Esophagus muscularis mucosa (tissue), 4 donors: ENCODE results near the gene DNAAF5. TPM values are rescaled to one million over a fixed set of nuclear protein-coding genes. Genes with fewer than 3 reads are reported as not detected.

Experiments
- DNase-seq: peaks from one replicate; pipeline ENCODE4 v3.0.0-alpha.2; 2017; ENCODE audit errors: extremely low spot score
- H3K27ac ChIP-seq, 4 donors: fragments of 200-600 bp; sonication (generic); replicated peaks in 1 of 4; 1 replicate in 3 of 4; 2 replicates in 1 of 4; pipeline ENCODE4 v1.5.1; 2016 to 2019; ENCODE audit warnings: mild to moderate bottlenecking in 1 of 4
- H3K27me3 ChIP-seq, 4 donors: fragments of 200-600 bp; sonication (generic); one replicate each; pipeline versions ENCODE4 v1.5.1 to v1.6.0; 2016 to 2019
- H3K36me3 ChIP-seq, 4 donors: fragments of 200-600 bp; sonication (generic); one replicate each; pipeline ENCODE4 v1.5.1; 2016 to 2019
- H3K4me1 ChIP-seq, 4 donors: fragments of 200-600 bp; sonication (generic); one replicate each; pipeline ENCODE4 v1.5.1; 2016 to 2019
- H3K4me3 ChIP-seq, 4 donors: fragments of 200-600 bp; sonication (generic); 1 replicate in 2 of 4; 2 replicates in 2 of 4; pipeline ENCODE4 v1.5.1; 2016 to 2019; ENCODE audit warnings: mild to moderate bottlenecking in 4 of 4, moderate library complexity in 1 of 4
- H3K9me3 ChIP-seq, 4 donors: fragments of 200-600 bp; sonication (generic); 1 replicate in 3 of 4; 2 replicates in 1 of 4; pipeline ENCODE4 v1.5.1; 2016 to 2019
- EP300 ChIP-seq: sonication (generic); formaldehyde crosslinking; IDR thresholded peaks from one replicate; pipeline ENCODE4 v1.6.1; 2017; ENCODE audit warnings: antibody characterized with exemption
- POLR2A ChIP-seq: fragments of 450-650 bp; IDR thresholded peaks from one replicate; pipeline ENCODE4 v1.6.1; 2017; ENCODE audit warnings: antibody characterized with exemption, moderate library complexity, mild to moderate bottlenecking, low read depth
- POLR2AphosphoS5 ChIP-seq, 2 donors: sonication (generic); formaldehyde crosslinking; IDR thresholded peaks; one replicate each; pipeline ENCODE4 v1.6.1; 2017; ENCODE audit warnings: antibody characterized with exemption in 2 of 2
- WGBS: methylation state at CpG from one replicate; pipeline ENCODE4 v1.1.5; 2018; 5-methylcytosine and 5-hydroxymethylcytosine counted together
- intact Hi-C: fragments of 100-400 bp; cut with DNase I; formaldehyde crosslinking; loops from one replicate; pipeline ENCODE4 v1.15.1; 2023
- total RNA-seq, 4 donors: library from RNA; depleted of rRNA; stranded (reverse); fragments of >200 nt; gene quantifications; one replicate each; pipeline versions ENCODE4 v1.1.0 to v1.2.1, GENCODE V29; 2016
- TF ChIP-seq, protein P1 (sequence below), 3 experiments: fragments of 200-600 bp in 2 of 3; fragments of 450-650 bp in 1 of 3; sonication (generic) in 2 of 3; IDR thresholded peaks; one replicate each; pipeline ENCODE4 v1.5.1; 2017 to 2019; ENCODE audit warnings: antibody characterized with exemption in 3 of 3, mild to moderate bottlenecking in 2 of 3, moderate library complexity in 1 of 3

The DNAAF5 gene
- total RNA-seq, 4 donors from 2014 or later = 21.2 to 32.7 (median 29.4) TPM

DNA sequence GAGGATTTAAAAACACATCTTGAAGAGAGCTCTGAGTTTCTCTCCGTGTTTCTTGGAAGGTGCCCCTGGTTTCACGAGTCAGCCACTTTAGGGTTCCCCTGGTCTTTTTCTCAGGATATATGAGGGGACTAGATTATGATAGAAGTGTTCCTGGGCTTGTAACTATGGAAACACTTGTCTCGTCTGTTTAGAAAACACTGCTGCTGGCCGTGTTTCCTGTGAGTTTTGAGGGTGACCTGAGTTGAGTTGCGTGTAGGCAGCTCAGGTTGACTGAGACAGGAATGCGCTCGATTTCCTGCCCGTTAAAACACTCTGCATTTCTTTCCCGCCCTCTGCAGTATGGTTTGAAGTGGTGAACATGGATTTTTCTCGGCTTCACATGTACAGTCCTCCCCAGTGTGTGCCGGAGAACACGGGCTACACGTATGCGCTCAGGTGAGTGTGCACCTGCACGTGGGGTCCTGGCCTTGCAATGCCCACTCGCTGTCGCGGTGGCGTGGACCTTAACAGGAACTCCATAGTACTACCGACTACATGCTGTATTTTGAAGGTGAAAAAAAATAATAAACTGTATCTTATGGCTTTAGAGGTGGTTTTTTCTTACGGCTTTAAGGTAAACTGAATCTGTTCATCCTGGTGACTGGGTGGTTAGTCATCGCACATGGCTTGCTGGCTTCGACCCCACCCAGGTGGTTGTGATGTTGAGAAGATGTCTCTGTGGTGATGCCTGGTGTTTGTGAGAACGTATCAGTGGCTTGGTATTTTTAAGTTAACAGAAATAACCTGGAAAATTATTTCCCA lies 105.9 kb downstream of the DNAAF5 start, which contains the start of gene SUN1:
Gene SUN1, plus strand, starts transcription at position 310 of the 801 bp plus-strand sequence. Its CDS starts 49 bp downstream, at position 359.
- Histone ChIP-seq H3K27ac (peak within 1 kb of the TSS; percentile 90 to 95 (median 92)), H3K4me1 (peaks cover 93 to 97% (median 94%) of the 10 kb centered on the region in 4 donors), H3K9me3 (no peaks in the 10 kb centered on the region), H3K36me3 (peaks cover 0 to 4% (median 1%) of the 10 kb centered on the region in 4 donors), H3K4me3 (peak within 1 kb of the TSS; percentile 19 to 51 (median 33)), H3K27me3 (no peaks in the 10 kb centered on the region)
- no peak for DNase-seq
- intact Hi-C loops = loop anchor here (10.0 kb wide), 1 partner anchor 48 kb away; no protein-coding TSS in a partner anchor
- WGBS = 25% methylated on average over 24 of the region's 24 CpGs
- TF ChIP-seq EP300 (no peak), POLR2AphosphoS5 (IDR thresholded peaks at IDR 0.05) (peak in 1 of 2 donors; percentile 30), POLR2A (no peak)
- TF ChIP-seq, protein P1, sequence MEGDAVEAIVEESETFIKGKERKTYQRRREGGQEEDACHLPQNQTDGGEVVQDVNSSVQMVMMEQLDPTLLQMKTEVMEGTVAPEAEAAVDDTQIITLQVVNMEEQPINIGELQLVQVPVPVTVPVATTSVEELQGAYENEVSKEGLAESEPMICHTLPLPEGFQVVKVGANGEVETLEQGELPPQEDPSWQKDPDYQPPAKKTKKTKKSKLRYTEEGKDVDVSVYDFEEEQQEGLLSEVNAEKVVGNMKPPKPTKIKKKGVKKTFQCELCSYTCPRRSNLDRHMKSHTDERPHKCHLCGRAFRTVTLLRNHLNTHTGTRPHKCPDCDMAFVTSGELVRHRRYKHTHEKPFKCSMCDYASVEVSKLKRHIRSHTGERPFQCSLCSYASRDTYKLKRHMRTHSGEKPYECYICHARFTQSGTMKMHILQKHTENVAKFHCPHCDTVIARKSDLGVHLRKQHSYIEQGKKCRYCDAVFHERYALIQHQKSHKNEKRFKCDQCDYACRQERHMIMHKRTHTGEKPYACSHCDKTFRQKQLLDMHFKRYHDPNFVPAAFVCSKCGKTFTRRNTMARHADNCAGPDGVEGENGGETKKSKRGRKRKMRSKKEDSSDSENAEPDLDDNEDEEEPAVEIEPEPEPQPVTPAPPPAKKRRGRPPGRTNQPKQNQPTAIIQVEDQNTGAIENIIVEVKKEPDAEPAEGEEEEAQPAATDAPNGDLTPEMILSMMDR (IDR thresholded peaks at IDR 0.05) = peak in 1 of 3 experiments; percentile 9

DNA sequence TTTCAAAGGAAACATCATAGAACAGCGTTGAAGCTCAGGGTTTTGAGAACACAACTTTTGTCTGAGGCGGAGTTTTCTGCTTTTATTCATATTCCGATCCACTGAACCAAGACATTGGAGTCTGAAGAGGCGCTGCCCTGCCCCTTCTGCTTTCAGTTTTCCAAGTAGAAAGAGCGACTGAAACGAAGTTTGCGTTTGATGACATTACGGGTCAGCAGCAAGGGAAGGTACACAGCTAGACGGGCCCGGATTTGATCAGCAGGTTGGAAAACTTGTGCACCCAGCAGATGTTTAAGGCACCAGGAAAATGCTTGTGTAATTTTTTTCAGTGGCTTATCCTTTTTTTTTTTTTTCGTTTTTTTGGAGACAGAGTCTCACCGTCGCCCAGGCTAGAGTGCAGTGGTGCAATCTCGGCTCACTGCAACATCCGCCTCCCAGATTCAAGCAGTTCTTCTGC lies 106.5 kb downstream of the DNAAF5 start:
- Histone ChIP-seq H3K36me3 (peaks cover 0 to 4% (median 1%) of the 10 kb centered on the region in 4 donors), H3K4me1 (peaks cover 94 to 97% (median 97%) of the 10 kb centered on the region in 4 donors), H3K4me3 (peak overlapping the region in 3 of 4 donors; percentile 32 to 51 (median 34)), H3K9me3 (no peaks in the 10 kb centered on the region), H3K27me3 (no peaks in the 10 kb centered on the region), H3K27ac (peak overlapping the region; percentile 90 to 95 (median 92))
- intact Hi-C loops = loop anchor here (10.0 kb wide), 1 partner anchor 48 kb away; no protein-coding TSS in a partner anchor
- TF ChIP-seq, protein P1 (IDR thresholded peaks at IDR 0.05) = no peak
- TF ChIP-seq EP300 (no peak), POLR2AphosphoS5 (IDR thresholded peaks at IDR 0.05) (no peak), POLR2A (no peak)
- no peak for DNase-seq
- WGBS = 63% methylated on average over 15 of the region's 15 CpGs

DNA sequence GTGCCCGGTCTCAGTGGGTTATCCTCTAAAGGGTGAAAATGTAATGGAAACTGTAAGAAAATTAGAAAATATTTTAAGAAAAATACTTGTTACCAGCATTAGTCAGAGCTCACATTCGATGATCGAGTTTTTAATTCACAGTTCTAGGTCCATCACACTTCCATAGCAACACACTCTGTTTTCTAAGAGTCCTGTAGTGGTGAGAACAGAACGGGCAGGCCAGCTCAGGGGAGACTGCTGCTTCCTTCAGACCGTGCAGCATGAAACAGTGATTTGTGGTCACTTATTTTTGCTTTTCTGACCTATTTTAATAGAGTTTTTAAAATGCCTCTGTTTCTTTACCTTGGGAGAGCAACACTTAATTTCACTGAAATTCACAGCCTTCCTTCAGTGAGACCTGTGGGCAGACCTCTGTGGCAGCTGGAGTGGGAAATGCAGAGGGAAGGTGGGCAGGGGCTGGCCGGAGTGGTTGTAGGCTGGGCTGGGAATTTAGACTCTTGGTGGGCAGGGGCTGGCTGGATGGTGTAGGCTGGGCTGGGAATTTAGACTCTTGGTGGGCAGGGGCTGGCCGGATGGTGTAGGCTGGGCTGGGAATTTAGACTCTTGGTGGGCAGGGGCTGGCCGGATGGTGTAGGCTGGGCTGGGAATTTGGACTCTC lies 107.2 kb downstream of the DNAAF5 start:
- WGBS = 57% methylated on average over 8 of the region's 8 CpGs
- no peak for DNase-seq
- H3K9me3 ChIP-seq = no peaks in the 10 kb centered on the region
- intact Hi-C loops = loop anchor here (10.0 kb wide), 1 partner anchor 49 kb away; no protein-coding TSS in a partner anchor
- no peak overlapping the region for H3K4me3 ChIP-seq
- no peaks in the 10 kb centered on the region for H3K27me3 ChIP-seq
- TF ChIP-seq EP300 = no peak
- TF ChIP-seq, protein P1 (IDR thresholded peaks at IDR 0.05) = no peak
- no peak for TF ChIP-seq POLR2AphosphoS5 (IDR thresholded peaks at IDR 0.05)
- no peak for TF ChIP-seq POLR2A
- peaks cover 97 to 100% (median 98%) of the 10 kb centered on the region in 4 donors for H3K4me1 ChIP-seq
- H3K36me3 ChIP-seq = peaks cover 0 to 8% (median 5%) of the 10 kb centered on the region in 4 donors
- peak overlapping the region; percentile 90 to 95 (median 92) for H3K27ac ChIP-seq

- Histone ChIP-seq H3K27me3 (no peaks in the 10 kb centered on the region), H3K9me3 (no peaks in the 10 kb centered on the region), H3K36me3 (peaks cover 0 to 13% (median 10%) of the 10 kb centered on the region in 4 donors), H3K27ac (peak overlapping the region; percentile 90 to 95 (median 92)), H3K4me1 (peaks cover 94 to 100% (median 97%) of the 10 kb centered on the region in 4 donors), H3K4me3 (no peak overlapping the region)
- WGBS = 83% methylated on average over 12 of the region's 12 CpGs
- intact Hi-C loops = loop anchor here (10.0 kb wide), 1 partner anchor 49 kb away; no protein-coding TSS in a partner anchor
- no peak for TF ChIP-seq EP300
- TF ChIP-seq POLR2A = no peak
- TF ChIP-seq POLR2AphosphoS5 (IDR thresholded peaks at IDR 0.05) = no peak
- TF ChIP-seq, protein P1 (IDR thresholded peaks at IDR 0.05) = no peak
- DNase-seq = no peak
Measured at GRCh38 chr7:834277-834676, 107.8 kb downstream of the DNAAF5 start.
